Esophagus squamous epithelium (tissue), 5 donors: ENCODE data around the gene KAZALD1. TPM values are rescaled to one million over a fixed set of nuclear protein-coding genes. Genes with fewer than 3 reads are reported as not detected.

Experiments
- DNase-seq: peaks from one replicate; lab custom pipeline; 2025; lab: John Stamatoyannopoulos, UW
- H3K27ac ChIP-seq, 4 donors: fragments of 200-600 bp; sonication (generic); one replicate each; pipeline ENCODE4 v1.5.1; 2016 to 2019; ENCODE audit warnings: mild to moderate bottlenecking in 1 of 4
- H3K27me3 ChIP-seq, 4 donors: fragments of 200-600 bp; sonication (generic); 1 replicate in 3 of 4; 2 replicates in 1 of 4; pipeline versions ENCODE4 v1.5.1 to v1.6.0; 2017 to 2021; ENCODE audit warnings: antibody characterized with exemption in 1 of 4
- H3K36me3 ChIP-seq, 3 donors: fragments of 200-600 bp; sonication (generic); one replicate each; pipeline ENCODE4 v1.5.1; 2016 to 2019
- H3K4me1 ChIP-seq, 3 donors: fragments of 200-600 bp; sonication (generic); one replicate each; pipeline ENCODE4 v1.5.1; 2017 to 2019
- H3K4me3 ChIP-seq, 4 donors: fragments of 200-600 bp; sonication (generic); 1 replicate in 3 of 4; 2 replicates in 1 of 4; pipeline ENCODE4 v1.5.1; 2016 to 2019; ENCODE audit warnings: mild to moderate bottlenecking in 2 of 4, moderate library complexity in 1 of 4
- H3K9me3 ChIP-seq, 3 donors: fragments of 200-600 bp; sonication (generic); one replicate each; pipeline ENCODE4 v1.5.1; 2016 to 2019
- POLR2A ChIP-seq, 4 donors: fragments of 450-650 bp; IDR thresholded peaks; one replicate each; pipeline ENCODE4 v1.6.1; 2017; ENCODE audit warnings: antibody characterized with exemption in 4 of 4, mild to moderate bottlenecking in 4 of 4, moderate library complexity in 3 of 4
- WGBS, 2 donors: methylation state at CpG; one replicate each; pipeline ENCODE4 v1.1.5; 2018; 5-methylcytosine and 5-hydroxymethylcytosine counted together
- intact Hi-C: fragments of 100-400 bp; cut with DNase I; formaldehyde crosslinking; loops from one replicate; pipeline ENCODE4 v1.15.0; 2022
- total RNA-seq, 4 donors: library from RNA; depleted of rRNA; stranded (reverse); fragments of >200 nt; gene quantifications; one replicate each; pipeline ENCODE4 v1.1.0, GENCODE V29; 2016
- TF ChIP-seq, protein P1 (sequence below), 6 experiments: fragments of 450-650 bp in 4 of 6; fragments of 200-600 bp in 2 of 6; sonication (generic) in 2 of 6; IDR thresholded peaks; one replicate each; pipeline ENCODE4 v1.5.1; 2016 to 2019; ENCODE audit warnings: antibody characterized with exemption in 6 of 6, mild to moderate bottlenecking in 4 of 6, moderate library complexity in 4 of 6
- donor health status: DM: yes; HTN: yes; CAD: no.

KAZALD1 gene
- total RNA-seq, 4 donors from 2014 or later: 0.47 to 1.4 (median 1.1) TPM; not detected in 1

GRCh38 chr10:101073631-101074030 is 11.8 kb downstream of the KAZALD1 start:
- intact Hi-C loops: no loop called here
- DNase-seq: no peak
- Histone ChIP-seq H3K27me3 (peaks cover 4 to 71% (median 11%) of the 10 kb centered on the region in 4 donors), H3K27ac (no peak overlapping the region), H3K4me1 (no peaks in the 10 kb centered on the region), H3K4me3 (no peak overlapping the region), H3K9me3 (no peaks in the 10 kb centered on the region), H3K36me3 (no peaks in the 10 kb centered on the region)
- TF ChIP-seq, protein P1, sequence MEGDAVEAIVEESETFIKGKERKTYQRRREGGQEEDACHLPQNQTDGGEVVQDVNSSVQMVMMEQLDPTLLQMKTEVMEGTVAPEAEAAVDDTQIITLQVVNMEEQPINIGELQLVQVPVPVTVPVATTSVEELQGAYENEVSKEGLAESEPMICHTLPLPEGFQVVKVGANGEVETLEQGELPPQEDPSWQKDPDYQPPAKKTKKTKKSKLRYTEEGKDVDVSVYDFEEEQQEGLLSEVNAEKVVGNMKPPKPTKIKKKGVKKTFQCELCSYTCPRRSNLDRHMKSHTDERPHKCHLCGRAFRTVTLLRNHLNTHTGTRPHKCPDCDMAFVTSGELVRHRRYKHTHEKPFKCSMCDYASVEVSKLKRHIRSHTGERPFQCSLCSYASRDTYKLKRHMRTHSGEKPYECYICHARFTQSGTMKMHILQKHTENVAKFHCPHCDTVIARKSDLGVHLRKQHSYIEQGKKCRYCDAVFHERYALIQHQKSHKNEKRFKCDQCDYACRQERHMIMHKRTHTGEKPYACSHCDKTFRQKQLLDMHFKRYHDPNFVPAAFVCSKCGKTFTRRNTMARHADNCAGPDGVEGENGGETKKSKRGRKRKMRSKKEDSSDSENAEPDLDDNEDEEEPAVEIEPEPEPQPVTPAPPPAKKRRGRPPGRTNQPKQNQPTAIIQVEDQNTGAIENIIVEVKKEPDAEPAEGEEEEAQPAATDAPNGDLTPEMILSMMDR (IDR thresholded peaks at IDR 0.05): no peak
- TF ChIP-seq POLR2A (IDR thresholded peaks at IDR 0.05): no peak
- WGBS, 2 donors: 6 to 7% methylated on average over 3 to 10 of the region's 13 CpGs

- Histone ChIP-seq H3K9me3 (no peaks in the 10 kb centered on the region), H3K4me3 (no peak overlapping the region), H3K4me1 (no peaks in the 10 kb centered on the region), H3K27me3 (peaks cover 4 to 92% (median 11%) of the 10 kb centered on the region in 4 donors), H3K36me3 (no peaks in the 10 kb centered on the region), H3K27ac (no peak overlapping the region)
- intact Hi-C loops: no loop called here
- 0% methylated on average over 3 of the region's 4 CpGs for WGBS, 2 donors
- TF ChIP-seq, protein P1 (IDR thresholded peaks at IDR 0.05): no peak
- no peak for TF ChIP-seq POLR2A (IDR thresholded peaks at IDR 0.05)
- no peak for DNase-seq
Measured at GRCh38 chr10:101075775-101076174, 14.0 kb downstream of the KAZALD1 start.

GRCh38 chr10:101076630-101077029 is 14.8 kb downstream of the KAZALD1 start:
- H3K27me3 ChIP-seq: peaks cover 4 to 99% (median 11%) of the 10 kb centered on the region in 4 donors

GRCh38 chr10:101079874-101080273 is 18.1 kb downstream of the KAZALD1 start:
- Histone ChIP-seq H3K36me3 (no peaks in the 10 kb centered on the region), H3K9me3 (no peaks in the 10 kb centered on the region), H3K4me3 (no peak overlapping the region), H3K4me1 (no peaks in the 10 kb centered on the region), H3K27me3 (peaks cover 0 to 98% (median 2%) of the 10 kb centered on the region in 4 donors), H3K27ac (no peak overlapping the region)
- DNase-seq: no peak
- 50 to 56% methylated on average over 1 of the region's 1 CpG for WGBS, 2 donors
- TF ChIP-seq POLR2A (IDR thresholded peaks at IDR 0.05): no peak
- TF ChIP-seq, protein P1 (IDR thresholded peaks at IDR 0.05): no peak
- intact Hi-C loops: no loop called here

More at GRCh38 chr10:101076630-101077029, 14.8 kb downstream of the KAZALD1 start:
- H3K36me3 ChIP-seq: no peaks in the 10 kb centered on the region
- H3K9me3 ChIP-seq: no peaks in the 10 kb centered on the region
- intact Hi-C loops: no loop called here
- TF ChIP-seq, protein P1 (IDR thresholded peaks at IDR 0.05): no peak
- TF ChIP-seq POLR2A (IDR thresholded peaks at IDR 0.05): no peak
- no peak overlapping the region for H3K27ac ChIP-seq
- WGBS, 2 donors: 67 to 85% methylated on average over 5 of the region's 5 CpGs
- H3K4me1 ChIP-seq: no peaks in the 10 kb centered on the region
- no peak for DNase-seq
- H3K4me3 ChIP-seq: no peak overlapping the region

- no peak for TF ChIP-seq POLR2A (IDR thresholded peaks at IDR 0.05)
- TF ChIP-seq, protein P1 (IDR thresholded peaks at IDR 0.05): no peak
- DNase-seq: no peak
- Histone ChIP-seq H3K4me1 (no peaks in the 10 kb centered on the region), H3K27ac (no peak overlapping the region), H3K4me3 (no peak overlapping the region), H3K36me3 (no peaks in the 10 kb centered on the region), H3K9me3 (no peaks in the 10 kb centered on the region), H3K27me3 (peaks cover 0 to 98% (median 0%) of the 10 kb centered on the region in 4 donors)
- 28 to 45% methylated on average over 5 of the region's 5 CpGs for WGBS, 2 donors
- intact Hi-C loops: no loop called here
Measured at GRCh38 chr10:101080933-101081931, 19.4 kb downstream of the KAZALD1 start.
